Measurements from ENCODE around the gene NUDT5.

DNA sequence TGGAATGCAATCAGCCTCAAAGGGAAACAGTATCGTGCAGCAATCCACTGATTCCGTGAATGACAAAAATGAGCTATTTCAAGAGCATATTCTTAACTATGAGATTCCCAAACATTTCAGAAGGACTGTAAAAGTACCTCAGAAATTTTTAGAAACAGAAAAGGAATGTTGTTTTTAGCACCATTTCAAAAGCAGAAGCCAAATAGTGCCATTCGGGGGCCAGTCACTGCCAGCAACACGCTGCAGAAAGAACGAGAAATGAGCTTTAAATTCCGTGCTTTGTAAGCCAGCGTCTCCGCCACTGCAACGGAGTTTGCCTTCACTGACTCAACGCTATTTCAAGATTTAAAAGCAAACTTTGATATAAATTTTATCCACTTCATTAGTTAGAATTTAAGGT lies 6.3 kb downstream of the NUDT5 start:
- TF ChIP-seq EZH2 (IDR thresholded peaks at IDR 0.05) (no peak), POLR2AphosphoS5 (IDR thresholded peaks at IDR 0.05; ENCODE audit: borderline replicate concordance, low read depth, low read length) (no peak), FOXP2 (optimal IDR thresholded peaks at IDR 0.05; ENCODE audit: control extremely low read depth, extremely low read length, insufficient read depth) (no peak)

Measured in SK-N-MC (cell line).